H1 (cell line): ENCODE measurements around the gene CHRNA4. TPM values are rescaled to one million over a fixed set of nuclear protein-coding genes. Genes with fewer than 3 reads are reported as not detected.

Experiments used
- CTCF ChIA-PET: fragments of 300-600 bp; sonication (Branson Sonifier 250); formaldehyde crosslinking; loops from one replicate; lab custom pipeline; 2021; ENCODE audit not compliant: partially characterized antibody; lab: Charles Lee
- POLR2A ChIA-PET: fragments of 300-600 bp; sonication (Branson Sonifier 250); formaldehyde crosslinking; loops from one replicate; lab custom pipeline; 2021; ENCODE audit warnings: inconsistent platforms; ENCODE audit not compliant: partially characterized antibody; lab: Charles Lee
- DNase-seq, 2 experiments: peaks; one replicate each; pipeline versions ENCODE4 v3.0.0 to v3.0.0-alpha.2; 2010 to 2022; ENCODE audit warnings: low spot score in 2 of 2, low read depth in 1 of 2, mixed read lengths in 1 of 2
- FAIRE-seq: peaks from 2 replicates; lab custom pipeline; 2011; peaks lifted over from hg19 to GRCh38; lab: Jason Lieb, UNC
- H2AFZ ChIP-seq: 2 replicates; pipeline ENCODE4 v1.8.1; 2012; ENCODE audit warnings: low read length, inconsistent platforms
- H2AK5ac ChIP-seq: 2 replicates; pipeline ENCODE4 v1.6.1; 2013; ENCODE audit warnings: low read depth, low read length
- H2BK120ac ChIP-seq: replicated peaks from 2 replicates; pipeline ENCODE3; 2013; ENCODE audit warnings: low read depth, low read length, inconsistent platforms
- H2BK12ac ChIP-seq: 2 replicates; pipeline ENCODE4 v1.6.1; 2013; ENCODE audit warnings: low read depth, low read length
- H2BK15ac ChIP-seq: 2 replicates; pipeline ENCODE4 v1.6.1; 2013; ENCODE audit warnings: low read length
- H2BK20ac ChIP-seq: 2 replicates; pipeline ENCODE4 v1.6.1; 2013; ENCODE audit warnings: low read length
- H2BK5ac ChIP-seq: 2 replicates; pipeline ENCODE4 v1.6.1; 2013; ENCODE audit warnings: low read depth, low read length
- H3K14ac ChIP-seq: 2 replicates; pipeline ENCODE4 v1.6.1; 2013; ENCODE audit warnings: inconsistent platforms; ENCODE audit not compliant: insufficient read length
- H3K18ac ChIP-seq: 2 replicates; pipeline ENCODE4 v1.6.1; 2013; ENCODE audit warnings: low read length; ENCODE audit errors: extremely low read depth
- H3K23ac ChIP-seq: 2 replicates; pipeline ENCODE4 v1.6.1; 2013; ENCODE audit warnings: inconsistent platforms; ENCODE audit not compliant: insufficient read length
- H3K23me2 ChIP-seq: 2 replicates; pipeline ENCODE4 v1.6.1; 2013; ENCODE audit warnings: low read depth, low read length
- H3K27ac ChIP-seq: 2 replicates; pipeline ENCODE4 v1.6.1; 2011; ENCODE audit warnings: low read depth, low read length, inconsistent platforms
- H3K27me3 ChIP-seq, 4 experiments: replicated peaks in 1 of 4; 1 replicate in 1 of 4; 2 replicates in 3 of 4; pipeline versions ENCODE4 v1.6.1 to v1.8.1; 2011 to 2013; ENCODE audit warnings: low read length in 3 of 4, mild to moderate bottlenecking in 3 of 4, inconsistent platforms in 2 of 4, mixed read lengths in 2 of 4, moderate library complexity in 1 of 4; ENCODE audit not compliant: control insufficient read depth in 3 of 4, insufficient read depth in 3 of 4; ENCODE audit errors: extremely low read depth in 1 of 4
- H3K36me3 ChIP-seq, 4 experiments: 2 replicates each; pipeline versions ENCODE4 v1.6.1 to v1.8.1; 2011 to 2013; ENCODE audit warnings: mild to moderate bottlenecking in 4 of 4, low read length in 3 of 4, moderate library complexity in 2 of 4, control low read depth in 1 of 4, inconsistent platforms in 1 of 4; ENCODE audit not compliant: insufficient read depth in 4 of 4, control insufficient read depth in 2 of 4
- H3K4ac ChIP-seq: replicated peaks from 2 replicates; pipeline ENCODE3; 2013; ENCODE audit warnings: low read length, low read depth, mixed read lengths, inconsistent platforms; ENCODE audit not compliant: insufficient read length
- H3K4me1 ChIP-seq, 4 experiments: replicated peaks in 1 of 4; 1 replicate in 1 of 4; 2 replicates in 3 of 4; pipeline versions ENCODE4 v1.6.1 to v1.8.1; 2011 to 2013; ENCODE audit warnings: low read length in 3 of 4, inconsistent platforms in 2 of 4, mixed read lengths in 1 of 4; ENCODE audit not compliant: insufficient read depth in 4 of 4, control insufficient read depth in 3 of 4
- H3K4me2 ChIP-seq, 2 experiments: 2 replicates each; pipeline versions ENCODE4 v1.6.1 to v1.8.1; 2011 to 2013; ENCODE audit warnings: low read depth in 2 of 2, low read length in 2 of 2, control low read depth in 1 of 2, inconsistent platforms in 1 of 2, mild to moderate bottlenecking in 1 of 2; ENCODE audit not compliant: insufficient read depth in 1 of 2
- H3K4me3 ChIP-seq, 4 experiments: fragments of 200-600, 300-600 bp in 1 of 4; sonication (generic), shearing (Covaris generic), sonication (Bioruptor Twin) in 1 of 4; 2 replicates each; pipeline versions ENCODE4 v1.5.1 to v1.8.1; 2011 to 2016; ENCODE audit warnings: low read length in 4 of 4, low read depth in 3 of 4, control low read depth in 2 of 4, inconsistent platforms in 2 of 4, mild to moderate bottlenecking in 2 of 4, mixed read lengths in 1 of 4, moderate library complexity in 1 of 4; ENCODE audit not compliant: insufficient read depth in 2 of 4; ENCODE audit errors: extremely low read depth in 1 of 4
- H3K56ac ChIP-seq: replicated peaks from 2 replicates; pipeline ENCODE3; 2013; ENCODE audit warnings: low read depth, mild to moderate bottlenecking, mixed read lengths, low read length, inconsistent platforms; ENCODE audit not compliant: insufficient read length
- H3K79me1 ChIP-seq: 2 replicates; pipeline ENCODE4 v1.6.1; 2013; ENCODE audit warnings: low read depth, low read length, control low read depth
- H3K79me2 ChIP-seq, 2 experiments: 2 replicates each; pipeline versions ENCODE4 v1.6.1 to v1.8.1; 2012 to 2013; ENCODE audit warnings: low read length in 2 of 2, mild to moderate bottlenecking in 2 of 2, inconsistent platforms in 1 of 2; ENCODE audit not compliant: insufficient read depth in 2 of 2, control insufficient read depth in 1 of 2
- H3K9ac ChIP-seq, 4 experiments: replicated peaks in 1 of 4; 1 replicate in 1 of 4; 2 replicates in 3 of 4; pipeline versions ENCODE4 v1.6.1 to v1.8.1; 2011 to 2013; ENCODE audit warnings: low read depth in 3 of 4, low read length in 3 of 4, control low read depth in 2 of 4, mild to moderate bottlenecking in 2 of 4, moderate library complexity in 2 of 4, inconsistent platforms in 1 of 4; ENCODE audit errors: extremely low read depth in 1 of 4
- H3K9me3 ChIP-seq, 2 experiments: 2 replicates each; pipeline versions ENCODE4 v1.6.1 to v1.8.1; 2012 to 2013; ENCODE audit warnings: mild to moderate bottlenecking in 2 of 2, moderate library complexity in 2 of 2, control low read depth in 1 of 2, inconsistent platforms in 1 of 2, low read depth in 1 of 2, low read length in 1 of 2, mixed read lengths in 1 of 2; ENCODE audit not compliant: insufficient read depth in 2 of 2
- H4K20me1 ChIP-seq, 2 experiments: replicated peaks in 1 of 2; 2 replicates each; pipeline versions ENCODE3 to v1.8.1; 2011 to 2013; ENCODE audit warnings: inconsistent platforms in 2 of 2, low read length in 2 of 2, mild to moderate bottlenecking in 1 of 2; ENCODE audit not compliant: insufficient read depth in 2 of 2, control insufficient read depth in 1 of 2
- H4K5ac ChIP-seq: 2 replicates; pipeline ENCODE4 v1.6.1; 2013; ENCODE audit warnings: low read length, low read depth, mixed read lengths, inconsistent platforms; ENCODE audit not compliant: insufficient read length
- H4K8ac ChIP-seq: 2 replicates; pipeline ENCODE4 v1.8.0; 2013; ENCODE audit warnings: mild to moderate bottlenecking, moderate library complexity, low read length, inconsistent platforms; ENCODE audit not compliant: insufficient read depth; ENCODE audit errors: extremely low read depth
- H4K91ac ChIP-seq: replicated peaks from 2 replicates; pipeline ENCODE3; 2013; ENCODE audit warnings: low read length, mixed read lengths, inconsistent platforms; ENCODE audit not compliant: insufficient read length
- CEBPB ChIP-seq: IDR thresholded peaks from 2 replicates; pipeline ENCODE4 v1.6.1; 2012; ENCODE audit warnings: low read depth, low read length
- EP300 ChIP-seq, 2 experiments: IDR thresholded peaks; 1 replicate in 1 of 2; 2 replicates in 1 of 2; pipeline ENCODE4 v1.6.1; 2011 to 2012; ENCODE audit warnings: low read depth in 2 of 2, low read length in 2 of 2, mild to moderate bottlenecking in 2 of 2, borderline replicate concordance in 1 of 2, inconsistent platforms in 1 of 2, moderate library complexity in 1 of 2
- FOSL1 ChIP-seq: IDR thresholded peaks from 2 replicates; pipeline ENCODE4 v1.6.1; 2011; ENCODE audit warnings: mild to moderate bottlenecking, low read depth, low read length, moderate library complexity; ENCODE audit not compliant: insufficient read depth
- GTF2F1 ChIP-seq: IDR thresholded peaks from 2 replicates; pipeline ENCODE4 v1.6.1; 2012; ENCODE audit warnings: low read depth, low read length, improper control_type of control experiment, borderline replicate concordance
- RAD21 ChIP-seq, 2 experiments: IDR thresholded peaks in 1 of 2; conservative IDR thresholded peaks in 1 of 2; 2 replicates each; pipeline ENCODE4 v1.6.1; 2011; ENCODE audit warnings: low read depth in 2 of 2, low read length in 2 of 2, improper control_type of control experiment in 1 of 2, inconsistent platforms in 1 of 2, mild to moderate bottlenecking in 1 of 2, moderate library complexity in 1 of 2
- RFX5 ChIP-seq: IDR thresholded peaks from 2 replicates; pipeline ENCODE4 v1.6.1; 2011; ENCODE audit warnings: low read depth, low read length, improper control_type of control experiment, borderline replicate concordance
- SAP30 ChIP-seq: fragments of 300-600 bp; sonication (generic); IDR thresholded peaks from 2 replicates; pipeline ENCODE4 v1.7.1; 2012; ENCODE audit warnings: low read length, moderate library complexity, mild to moderate bottlenecking, inconsistent platforms; ENCODE audit not compliant: insufficient read depth, insufficient replicate concordance
- SP2 ChIP-seq: IDR thresholded peaks from 2 replicates; pipeline ENCODE4 v1.6.1; 2012; ENCODE audit warnings: mild to moderate bottlenecking, low read length, inconsistent platforms
- TEAD4 ChIP-seq: IDR thresholded peaks from 2 replicates; pipeline ENCODE4 v1.6.1; 2012; ENCODE audit warnings: low read depth, low read length, inconsistent platforms, mixed read lengths
- YY1 ChIP-seq: IDR thresholded peaks from 2 replicates; pipeline ENCODE4 v1.6.1; 2011; ENCODE audit warnings: low read depth, mild to moderate bottlenecking, low read length
- WGBS, 2 experiments: shearing (Covaris generic) in 1 of 2; methylation state at CpG; one replicate each; pipeline versions ENCODE4 v1.1.6 to v1.1.7; 2013 to 2015; ENCODE audit warnings: low lambda C conversion rate in 2 of 2, mixed read lengths in 2 of 2, inconsistent platforms in 1 of 2, low coverage in 1 of 2, missing lambda C conversion rate in 1 of 2; ENCODE audit not compliant: insufficient replicate concordance in 2 of 2, insufficient coverage in 1 of 2, insufficient read length in 1 of 2; ENCODE audit errors: extremely low coverage in 1 of 2, missing lambda C conversion rate in 1 of 2; 5-methylcytosine and 5-hydroxymethylcytosine counted together
- polyA plus RNA-seq, 7 experiments: library from polyadenylated mRNA; depleted of rRNA in 3 of 7; stranded (reverse) in 5 of 7; unstranded in 2 of 7; fragments of >200 nt in 5 of 7; fragments of 200-250 nt in 2 of 7; gene quantifications; 1 replicate in 5 of 7; 2 replicates in 1 of 7; 4 replicates in 1 of 7; pipeline versions ENCODE4 v1.2.1 to v1.2.3, GENCODE V29; 2011 to 2013; ENCODE audit warnings: missing spikeins in 2 of 7, mixed read lengths in 2 of 7
- total RNA-seq: library from RNA; stranded (reverse); fragmentation: NEBNext Ultra II Directional; extraction: Animal tissue kit (Norgen Biotek cat#: 25700); gene quantifications from 2 replicates; pipeline ENCODE4 v1.2.1, GENCODE V29; 2021

Gene CHRNA4
- total and polyA plus RNA-seq, 2 of the 8 experiments (the other 6 are each of a cell fraction or from before 2014, with no cell fraction given) = 4.3 to 5.7 TPM

- H3K79me1 ChIP-seq = no peaks in the 10 kb centered on the region
- no peak overlapping the region for H4K8ac ChIP-seq
- H2BK20ac ChIP-seq = no peak overlapping the region
- no peak overlapping the region for H3K4me3 ChIP-seq
- FAIRE-seq = no peak
- ChIA-PET CTCF (interaction anchor here (0.9 to 1.8 kb wide), 4 partner anchors 8 to 87 kb away, joined by 3 to 7 read pairs (median 3); no protein-coding TSS in a partner anchor), POLR2A (interaction anchor here (1.0 kb wide), 1 partner anchor 44 kb away, joined by 3 read pairs; no protein-coding TSS in a partner anchor)
- H3K18ac ChIP-seq = no peak overlapping the region
- H3K9me3 ChIP-seq = no peaks in the 10 kb centered on the region
- no peak overlapping the region for H2AK5ac ChIP-seq
- WGBS, 2 experiments = 92% methylated on average over 43 of the region's 44 CpGs; no CpG with 5 or more reads in 1 of the 2 experiments
- H3K79me2 ChIP-seq = no peaks in the 10 kb centered on the region
- H3K4me1 ChIP-seq = peaks cover 0 to 15% (median 9%) of the 10 kb centered on the region in 4 experiments; a peak in 4 of 7 replicates
- no peak overlapping the region for H2BK5ac ChIP-seq
- H3K23ac ChIP-seq = no peak overlapping the region
- no peak overlapping the region for H4K5ac ChIP-seq
- H4K91ac ChIP-seq = no peak overlapping the region
- H2BK15ac ChIP-seq = no peak overlapping the region
- no peaks in the 10 kb centered on the region for H3K27me3 ChIP-seq
- no peak overlapping the region for H3K14ac ChIP-seq
- no peak overlapping the region for H2BK120ac ChIP-seq
- no peak overlapping the region for H3K27ac ChIP-seq
- H3K36me3 ChIP-seq = no peaks in the 10 kb centered on the region
- H2BK12ac ChIP-seq = no peak overlapping the region; the same call in 1 of the 2 replicates
- no peak overlapping the region for H3K4me2 ChIP-seq
- peaks cover 0 to 4% of the 10 kb centered on the region in 2 experiments for H4K20me1 ChIP-seq
- no peak overlapping the region for H3K56ac ChIP-seq
- H2AFZ ChIP-seq = no peak overlapping the region
- H3K23me2 ChIP-seq = no peaks in the 10 kb centered on the region
- DNase-seq = no peak
- no peak overlapping the region for H3K9ac ChIP-seq
- no peak overlapping the region for H3K4ac ChIP-seq
- TF ChIP-seq RFX5 (no peak), SAP30 (no peak), EP300 (IDR thresholded peaks at IDR 0.05; ENCODE audit: borderline replicate concordance in 1 of 2, low read depth in 2 of 2, low read length in 2 of 2) (no peak), GTF2F1 (no peak), RAD21 (IDR thresholded peaks at IDR 0.05 in 1 of 2, conservative IDR thresholded peaks at IDR 0.05 in 1 of 2; ENCODE audit: low read depth in 2 of 2, low read length in 2 of 2) (no peak), CEBPB (no peak), TEAD4 (no peak), SP2 (no peak), YY1 (no peak), FOSL1 (no peak)
Measured at GRCh38 chr20:63400486-63401210, 39.5 kb upstream of the CHRNA4 start.
